GM19468 (cell line): Measurements from ENCODE around the gene SYTL1.
"Not testable (repeated sequence)": the region's sequence is repeated elsewhere in the genome, so short reads cannot be mapped to it uniquely, and the experiment has no call there.

Experiments
- ATAC-seq: cut with Tn5 transposase; IDR thresholded peaks from one replicate; pipeline ENCODE4 v1.9.1; 2021; ENCODE audit warnings: mild to moderate bottlenecking, moderate library complexity, moderate number of reproducible peaks; ENCODE audit not compliant: unreplicated experiment; ENCODE audit errors: extremely low read depth

The SYTL1 gene

DNA sequence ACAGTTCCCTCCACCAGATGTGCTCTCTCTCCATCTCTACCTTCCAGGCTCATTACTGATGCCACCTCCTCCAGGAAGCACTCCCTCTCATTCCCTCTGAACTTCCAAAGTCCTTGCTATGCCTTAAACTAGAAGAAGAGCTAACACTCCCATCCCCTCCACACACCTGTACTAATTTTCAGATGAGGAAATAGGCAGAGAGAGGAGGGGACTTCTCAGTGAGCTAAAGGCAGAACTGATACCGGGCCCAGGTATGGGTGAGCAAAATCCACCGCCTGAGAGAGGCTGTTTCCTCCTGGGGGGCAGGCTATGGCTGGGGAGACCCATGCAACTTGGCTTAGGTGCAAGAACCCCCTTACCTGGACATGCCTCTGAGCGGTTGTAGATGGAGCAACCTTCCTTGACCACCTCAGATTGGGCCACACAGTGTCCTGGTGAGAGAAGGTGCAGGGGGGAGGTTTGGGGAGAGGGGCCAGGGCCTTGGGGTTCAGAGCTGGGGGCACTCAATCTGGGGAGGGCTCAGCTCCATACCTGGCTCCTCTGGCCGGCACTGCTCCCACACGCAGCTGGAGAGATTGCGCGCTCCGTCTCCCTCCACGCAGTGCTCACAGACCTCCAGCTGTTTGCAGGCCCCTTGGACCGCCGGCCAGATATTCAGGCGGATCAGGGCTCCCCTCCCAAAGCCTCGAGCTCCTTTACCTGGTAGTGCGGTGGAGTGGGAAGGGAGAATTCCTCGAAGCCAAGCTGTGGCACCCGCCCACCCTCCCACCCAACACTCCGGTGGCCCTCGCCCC lies 40.3 kb downstream of the SYTL1 start:
- no peak for ATAC-seq

DNA sequence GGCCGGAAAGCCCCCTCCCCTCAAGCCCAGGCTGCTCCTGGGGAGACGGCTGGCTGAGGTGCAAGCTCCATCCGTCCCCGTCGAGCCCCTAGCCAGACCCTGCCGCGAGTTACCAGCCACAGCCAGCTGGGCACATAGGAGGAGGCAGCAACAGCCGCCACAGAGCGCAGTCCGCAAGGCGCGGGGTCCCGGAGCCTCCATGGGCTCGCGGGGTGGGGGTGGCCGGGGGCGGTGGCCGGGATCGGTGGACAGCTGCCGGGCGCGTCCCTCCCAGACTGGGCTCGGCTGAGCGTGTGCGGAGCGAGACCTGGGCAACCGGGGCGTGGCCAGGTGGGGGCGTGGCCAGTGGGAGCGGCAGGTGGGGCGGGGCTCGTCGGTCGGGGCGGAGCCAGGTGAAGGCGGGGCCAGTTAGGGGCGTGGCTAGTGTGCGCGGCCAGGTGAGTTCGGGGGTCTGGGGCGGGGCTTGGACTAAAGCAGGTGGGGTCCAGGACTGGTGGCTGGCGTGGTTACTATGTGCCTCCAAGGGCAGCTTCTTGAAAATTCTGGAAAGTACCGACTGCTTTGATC lies 41.3 kb downstream of the SYTL1 start, which contains the start of gene CD164L2:
CD164L2 (minus strand) TSS at position 295 of the 567 bp plus-strand sequence; CDS start at position 201, 94 bp downstream.
- ATAC-seq: no peak

DNA sequence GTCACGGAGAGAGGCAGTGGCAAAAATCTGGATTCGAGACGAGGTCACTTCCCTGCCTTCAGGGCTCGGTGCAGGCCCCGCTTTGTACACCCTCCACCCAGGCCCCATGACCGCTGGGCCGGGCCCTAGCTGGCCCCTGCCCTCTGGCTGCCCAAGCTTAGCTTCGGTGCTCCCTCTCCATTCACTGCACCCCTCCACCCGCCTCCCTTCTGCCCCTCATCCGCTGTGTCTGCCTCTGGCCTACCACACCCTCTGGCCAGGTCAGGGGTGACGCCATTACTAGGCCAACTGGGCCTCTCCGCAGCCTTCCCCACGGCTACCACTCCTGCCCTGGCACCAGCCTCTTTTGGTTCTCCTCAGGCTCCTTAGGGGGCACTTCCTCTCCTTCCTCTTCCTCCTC lies 41.8 kb downstream of the SYTL1 start:
- no peak for ATAC-seq

DNA sequence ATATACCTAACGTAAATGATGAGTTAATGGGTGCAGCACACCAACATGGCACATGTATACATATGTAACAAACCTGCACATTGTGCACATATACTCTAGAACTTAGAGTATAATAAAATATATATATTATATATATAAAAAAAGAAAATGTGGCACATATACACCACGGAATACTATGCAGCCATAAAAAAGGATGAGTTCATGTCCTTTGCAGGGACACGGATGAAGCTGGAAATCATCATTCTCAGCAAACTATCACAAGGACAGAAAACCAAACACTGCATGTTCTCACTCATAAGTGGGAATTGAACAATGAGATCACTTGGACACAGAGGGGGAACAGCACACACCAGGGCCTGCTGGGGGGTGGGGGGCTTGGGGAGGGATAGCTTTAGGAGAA lies 43.0 kb downstream of the SYTL1 start:
- not testable (repeated sequence) for ATAC-seq

- no peak for ATAC-seq
Measured at GRCh38 chr1:27388337-27389005, 46.6 kb downstream of the SYTL1 start.

DNA sequence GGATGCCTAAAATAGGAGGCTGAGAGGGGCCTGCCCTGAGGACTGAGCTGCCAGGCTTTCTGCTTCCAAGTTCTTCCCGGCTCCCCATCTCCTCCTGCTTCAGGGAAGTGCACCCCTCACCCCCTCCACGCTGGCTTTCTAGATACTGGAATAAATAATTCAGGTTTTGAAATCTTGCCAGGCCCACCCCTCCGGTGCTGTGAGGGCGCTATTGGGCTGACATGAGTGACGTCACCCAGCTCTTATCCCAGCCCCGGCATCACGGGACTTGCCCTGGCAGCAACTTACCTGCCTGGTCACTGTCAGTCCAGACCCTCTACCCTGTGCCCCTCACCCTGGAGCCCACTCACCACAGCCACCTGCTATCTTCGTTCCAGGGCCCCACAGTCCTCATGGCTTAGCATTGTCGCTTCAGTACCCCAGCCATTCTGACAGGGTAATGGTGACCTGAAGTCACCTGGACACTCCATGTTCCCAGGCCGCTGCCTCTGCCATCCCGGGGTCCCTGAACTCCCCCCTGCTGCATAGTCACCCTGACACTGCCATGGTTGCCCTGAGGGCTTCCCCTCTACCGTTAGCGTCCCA lies 49.8 kb downstream of the SYTL1 start:
- no peak for ATAC-seq

- ATAC-seq: peak; percentile 59
Measured at GRCh38 chr1:27392096-27392777, 50.4 kb downstream of the SYTL1 start, which contains the start of gene GPR3. GPR3 (plus strand) TSS chr1:27392622; CDS start chr1:27393799, 1,177 bp downstream.

GRCh38 chr1:27392778-27393635 lies 51.2 kb downstream of the SYTL1 start:
- ATAC-seq: no peak

DNA sequence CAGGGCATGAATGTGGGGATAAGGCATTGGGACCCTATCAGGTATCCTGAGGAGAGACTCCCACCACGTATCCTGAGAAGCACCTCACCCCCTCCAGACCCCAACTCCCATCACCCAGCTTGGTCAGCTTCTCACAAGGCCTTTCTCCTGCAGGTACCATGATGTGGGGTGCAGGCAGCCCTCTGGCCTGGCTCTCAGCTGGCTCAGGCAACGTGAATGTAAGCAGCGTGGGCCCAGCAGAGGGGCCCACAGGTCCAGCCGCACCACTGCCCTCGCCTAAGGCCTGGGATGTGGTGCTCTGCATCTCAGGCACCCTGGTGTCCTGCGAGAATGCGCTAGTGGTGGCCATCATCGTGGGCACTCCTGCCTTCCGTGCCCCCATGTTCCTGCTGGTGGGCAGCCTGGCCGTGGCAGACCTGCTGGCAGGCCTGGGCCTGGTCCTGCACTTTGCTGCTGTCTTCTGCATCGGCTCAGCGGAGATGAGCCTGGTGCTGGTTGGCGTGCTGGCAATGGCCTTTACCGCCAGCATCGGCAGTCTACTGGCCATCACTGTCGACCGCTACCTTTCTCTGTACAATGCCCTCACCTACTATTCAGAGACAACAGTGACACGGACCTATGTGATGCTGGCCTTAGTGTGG lies 51.9 kb downstream of the SYTL1 start:
- no peak for ATAC-seq

- ATAC-seq: no peak
Measured at GRCh38 chr1:27394282-27394658, 52.4 kb downstream of the SYTL1 start.

- ATAC-seq: no peak
Measured at GRCh38 chr1:27394925-27395324, 53.1 kb downstream of the SYTL1 start.

GRCh38 chr1:27395441-27396195 lies 53.8 kb downstream of the SYTL1 start:
- no peak for ATAC-seq

GRCh38 chr1:27397110-27397509 lies 55.3 kb downstream of the SYTL1 start:
- ATAC-seq: no peak

DNA sequence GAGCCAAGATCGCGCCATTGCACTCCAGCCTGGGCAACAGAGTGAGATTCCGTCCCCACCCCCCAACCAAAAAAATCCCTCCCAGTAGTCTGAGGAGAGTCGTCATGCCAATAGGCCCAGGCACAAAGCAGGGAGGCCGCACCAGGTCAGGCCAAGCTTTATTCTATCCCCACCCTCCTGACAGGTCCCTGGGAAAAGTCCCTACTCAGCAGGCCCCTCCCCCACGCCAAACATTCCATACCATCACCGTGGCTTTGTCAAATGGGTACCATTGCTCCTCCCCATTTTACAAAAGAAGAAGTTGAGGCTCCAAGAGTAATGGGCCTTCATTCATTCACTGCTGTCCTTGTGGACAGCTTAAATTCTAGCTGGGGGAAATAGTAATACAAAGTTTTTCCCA lies 55.9 kb downstream of the SYTL1 start:
- ATAC-seq: no peak

GRCh38 chr1:27398405-27399149 lies 56.8 kb downstream of the SYTL1 start:
- no peak for ATAC-seq

- no peak for ATAC-seq
Measured at GRCh38 chr1:27399251-27400025, 57.6 kb downstream of the SYTL1 start.
